Colon (tissue), 2 donors: ENCODE data around the gene LIPJ.

Source experiments
- FAIRE-seq: peaks from 2 replicates; lab custom pipeline; 2012; peaks lifted over from hg19 to GRCh38; lab: Jason Lieb, UNC
- donor health status: control.
- donor health status: control.

LIPJ gene

DNA sequence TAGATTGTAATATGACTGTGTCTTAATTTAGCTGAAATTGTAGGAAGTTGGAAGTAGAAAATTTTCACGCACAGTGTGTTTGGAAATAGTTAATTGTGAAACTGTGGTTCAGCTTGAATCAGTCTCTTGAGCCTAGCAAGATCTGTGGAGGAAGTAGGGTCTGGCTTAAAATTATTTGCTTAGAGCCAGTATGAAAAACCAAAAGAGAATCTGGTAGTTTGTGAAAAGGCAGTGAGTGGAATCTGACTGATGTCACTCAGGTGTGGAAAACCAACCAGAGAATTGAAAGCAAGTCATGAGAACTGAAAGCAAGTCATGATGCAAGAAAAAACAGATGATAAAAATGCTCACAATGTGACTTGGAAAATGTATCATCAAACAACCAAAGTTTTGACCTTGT is 11.5 kb downstream of the LIPJ start:
- FAIRE-seq, result no peak

DNA sequence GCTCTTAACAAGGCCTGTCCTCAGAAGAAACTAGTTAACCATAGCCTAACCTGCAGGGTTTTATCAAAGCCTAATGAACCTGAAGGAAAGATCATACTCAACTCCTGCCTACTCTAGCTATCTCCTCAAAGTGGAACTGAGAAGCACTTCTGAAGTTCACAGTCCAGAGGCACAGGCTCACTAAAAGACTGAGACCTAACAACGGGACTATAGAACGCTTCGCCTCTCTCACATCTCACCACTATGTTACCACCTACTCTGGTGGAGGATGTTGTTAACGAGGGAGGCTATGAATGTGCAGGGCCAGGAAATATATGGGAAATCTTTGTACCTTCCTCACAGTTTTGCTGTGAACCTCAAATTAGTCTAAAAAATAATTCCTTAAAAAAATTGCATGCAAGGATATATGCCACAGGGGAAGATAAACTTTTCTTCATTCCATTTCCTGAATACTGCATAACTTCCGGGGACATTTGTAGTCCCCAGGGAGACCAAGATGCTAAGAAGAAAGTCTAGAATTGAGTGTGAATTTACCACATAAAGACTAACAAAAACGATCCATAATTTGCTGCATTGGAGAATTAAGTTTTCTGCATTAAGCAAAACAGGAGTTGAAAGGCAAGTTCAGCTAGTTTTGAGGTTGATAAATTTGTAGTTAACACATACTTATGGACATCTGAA is 21.6 kb downstream of the LIPJ start:
- no peak for FAIRE-seq

DNA sequence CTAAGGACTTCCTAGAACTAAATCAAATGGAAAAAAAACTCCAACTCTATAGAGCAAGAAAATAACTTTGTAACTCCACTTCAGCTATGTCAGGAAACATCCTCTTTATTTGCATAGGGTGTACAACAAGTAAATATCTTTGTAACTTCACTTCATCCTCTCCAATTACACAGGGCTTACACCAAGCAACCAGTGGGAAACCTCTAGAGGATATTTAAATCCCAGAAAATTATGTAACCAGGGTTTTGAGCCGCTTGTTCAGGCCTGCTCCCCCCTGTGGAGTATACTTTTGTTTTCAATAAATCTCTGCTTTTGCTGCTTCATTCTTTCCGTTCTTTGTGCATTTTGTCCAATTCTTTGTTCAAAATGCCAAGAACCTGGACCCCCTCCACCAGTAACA is 22.2 kb downstream of the LIPJ start:
- FAIRE-seq, result no peak

DNA sequence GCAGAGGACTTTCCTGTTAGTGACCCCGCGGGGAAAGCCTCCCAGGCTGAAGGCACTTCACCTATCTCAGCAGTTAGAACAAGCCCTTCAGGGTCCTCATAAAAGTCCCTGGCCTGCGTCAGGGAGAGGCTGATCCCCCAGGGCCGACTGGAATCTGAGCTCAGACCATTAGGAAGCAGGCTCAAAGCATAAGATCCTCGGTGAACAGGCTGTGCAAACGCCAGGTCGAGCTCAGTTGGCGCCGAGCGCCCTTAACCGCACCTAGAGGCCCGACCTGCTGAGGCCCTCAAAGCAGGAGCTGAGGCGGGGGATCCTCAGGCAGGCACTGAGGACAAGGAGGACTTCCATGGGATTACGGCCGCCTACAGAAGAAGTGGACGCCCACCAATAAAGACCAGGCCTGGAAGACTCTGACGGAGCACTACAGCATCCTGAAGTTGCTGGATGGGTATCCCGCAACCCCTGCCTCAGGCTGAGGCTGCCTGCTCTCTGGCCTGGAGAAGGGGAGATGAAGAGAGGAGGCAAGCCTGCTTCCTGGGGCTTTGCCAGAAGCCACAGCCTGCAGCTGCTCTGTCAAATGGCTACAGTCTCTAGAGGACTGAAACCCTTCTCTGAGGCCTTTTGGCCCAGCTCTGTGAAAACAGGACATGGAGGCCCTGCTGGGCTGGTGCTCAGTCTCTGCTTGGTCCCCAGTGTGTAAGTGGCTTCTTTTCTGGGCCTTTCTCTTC is 29.9 kb downstream of the LIPJ start:
- FAIRE-seq, result no peak

DNA sequence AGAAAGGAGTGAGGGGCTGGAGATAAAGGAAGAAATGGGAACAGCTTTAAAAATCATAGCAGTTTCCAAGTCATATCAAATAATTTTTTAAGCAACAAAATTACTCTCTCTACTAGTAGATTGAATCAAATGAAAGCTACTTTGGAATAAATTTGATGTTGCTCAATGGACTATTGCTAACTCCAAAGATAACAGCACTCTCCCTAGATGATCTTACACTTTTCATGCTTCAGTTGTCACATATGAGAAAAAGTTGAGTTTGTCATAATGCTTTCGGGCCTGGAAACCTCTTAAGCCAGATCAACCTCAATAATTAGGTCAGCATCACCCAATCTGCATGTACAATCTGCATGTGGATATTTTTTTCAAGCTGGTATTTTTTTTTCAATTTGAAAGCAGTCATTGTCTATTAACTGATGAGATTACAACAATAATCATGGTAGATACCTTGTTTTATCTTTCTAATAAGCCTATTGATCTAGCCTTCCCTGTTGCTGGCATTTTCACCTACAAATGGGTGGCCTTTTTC is 31.3 kb downstream of the LIPJ start:
- no peak for FAIRE-seq

DNA sequence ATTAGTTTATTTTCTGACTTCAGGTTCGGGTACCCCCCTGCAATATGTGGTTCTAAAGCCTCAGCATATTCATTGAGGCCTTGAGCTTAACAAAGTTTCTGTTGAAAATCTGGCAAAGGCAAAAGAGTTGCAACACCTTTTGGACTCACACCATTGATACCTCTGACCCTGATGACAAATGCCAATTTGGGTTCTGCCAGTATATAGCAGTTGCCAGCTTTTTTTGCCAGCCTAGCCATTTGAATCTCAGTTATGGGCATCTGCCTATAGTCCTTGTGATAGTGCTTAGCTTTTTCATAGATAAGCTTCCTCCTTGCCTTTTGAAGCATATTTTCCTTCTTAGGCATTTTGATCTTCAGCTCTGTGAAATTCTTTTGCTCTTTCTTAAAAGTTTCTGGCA is 31.9 kb downstream of the LIPJ start:
- FAIRE-seq, result no peak

DNA sequence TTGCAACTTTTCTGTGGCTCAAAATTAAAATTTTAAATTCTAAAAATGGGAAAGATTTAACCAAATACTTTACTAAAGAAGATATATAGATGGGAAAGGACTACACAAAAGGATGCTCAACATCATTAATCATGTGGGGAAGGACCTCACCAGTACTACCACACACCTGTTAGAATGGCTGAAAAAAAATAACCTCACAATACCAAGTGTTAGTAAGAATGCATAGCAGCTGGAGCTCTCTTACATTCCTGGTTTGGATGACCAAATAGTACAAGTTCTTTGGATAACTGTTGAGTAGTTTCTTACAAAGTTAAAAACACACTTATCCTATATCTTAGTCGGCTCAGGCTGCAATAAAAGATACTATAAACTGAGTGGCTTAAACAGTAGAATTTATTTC is 33.9 kb downstream of the LIPJ start:
- no peak for FAIRE-seq

DNA sequence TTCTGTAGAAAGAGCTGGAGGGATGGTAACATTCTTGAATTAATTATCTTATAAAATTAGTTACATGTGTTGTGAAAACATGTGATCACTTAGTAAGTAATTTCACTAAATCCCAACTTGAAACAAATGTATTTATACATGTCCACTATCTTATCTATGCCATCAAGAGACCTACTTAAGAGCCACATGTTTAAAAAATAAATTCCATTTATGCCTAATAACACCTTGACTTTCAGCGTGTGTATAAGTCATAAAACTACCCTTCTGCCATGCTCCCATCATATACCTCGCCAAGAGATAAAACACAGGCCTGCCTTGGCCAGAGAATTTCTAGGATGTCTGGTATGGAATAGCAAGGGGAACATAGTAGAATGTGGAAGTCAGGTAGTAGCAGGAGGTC is 37.3 kb downstream of the LIPJ start:
- no peak for FAIRE-seq

DNA sequence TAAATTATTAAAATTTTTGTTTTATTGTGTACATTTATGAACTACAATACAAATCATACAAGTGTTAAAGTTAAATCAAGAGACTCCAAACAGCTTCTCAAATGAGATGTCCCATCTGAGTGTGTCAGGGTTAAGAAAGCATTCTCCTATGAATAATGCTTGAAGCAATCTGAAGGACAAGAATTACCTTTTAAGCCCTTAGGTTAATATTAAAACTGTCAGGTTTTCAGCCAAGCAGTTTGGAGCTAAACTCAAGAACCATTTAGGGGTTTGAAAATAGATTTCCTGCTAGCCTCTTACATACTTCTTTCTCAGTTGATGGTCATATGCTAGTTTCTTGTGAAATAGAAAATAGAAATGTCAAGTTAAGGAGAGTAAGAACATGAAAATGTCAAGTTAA is 38.3 kb downstream of the LIPJ start:
- no peak for FAIRE-seq

DNA sequence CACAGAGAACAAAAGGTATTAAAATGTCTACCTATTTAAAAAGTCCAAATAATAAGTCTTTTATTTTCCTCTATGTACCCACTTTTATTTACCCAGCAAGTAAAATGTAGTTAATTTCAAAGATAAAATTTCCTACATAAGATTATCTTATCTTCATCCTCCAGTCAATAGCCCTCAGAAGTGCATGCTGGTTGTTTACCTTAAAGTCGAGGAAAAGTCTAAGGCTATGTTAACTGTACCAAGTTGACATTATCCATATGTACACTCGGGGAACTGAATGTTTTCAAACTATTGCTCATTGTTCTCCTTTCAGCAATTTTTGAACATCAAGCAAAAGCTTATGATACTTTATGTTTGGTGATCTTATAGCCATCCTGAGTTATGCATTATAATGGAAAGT is 53.6 kb downstream of the LIPJ start:
- FAIRE-seq, result no peak

DNA sequence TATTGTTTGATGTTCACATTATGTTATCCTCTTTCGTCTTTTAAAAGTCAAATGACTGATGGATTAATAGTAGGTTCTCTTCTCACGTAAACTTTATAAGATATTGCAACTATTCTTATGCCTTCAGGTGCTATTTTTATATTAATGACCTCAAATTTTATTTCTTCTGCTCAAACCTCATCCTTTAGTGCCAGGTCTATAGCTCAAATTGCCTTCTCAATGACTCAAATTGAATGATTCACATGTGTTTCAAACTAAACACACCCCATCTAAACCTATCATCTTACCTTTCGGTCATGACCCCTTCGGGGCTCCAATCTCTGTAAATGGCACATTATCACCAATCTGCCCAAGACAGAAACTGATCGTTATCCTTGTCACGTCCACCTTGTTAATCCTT is 55.6 kb downstream of the LIPJ start:
- FAIRE-seq, result no peak

DNA sequence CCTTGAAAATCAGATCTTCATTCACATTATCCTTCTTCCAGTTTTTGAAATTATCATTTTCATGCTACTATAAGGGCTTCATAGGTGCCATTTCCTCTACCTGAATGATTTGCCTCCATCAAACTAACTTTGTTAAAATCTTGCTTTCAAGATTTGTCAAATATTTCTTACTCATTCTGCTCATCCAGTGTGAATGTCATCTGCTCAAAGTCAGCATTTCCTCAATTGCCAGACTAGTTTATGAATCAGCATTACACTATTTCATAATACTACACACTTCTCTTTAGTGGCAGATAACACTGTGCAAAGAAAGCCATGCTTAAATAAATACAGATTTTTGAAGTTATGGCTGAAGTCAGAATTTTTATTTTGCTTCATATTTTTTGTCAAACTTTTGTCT is 56.4 kb downstream of the LIPJ start:
- FAIRE-seq, result no peak

DNA sequence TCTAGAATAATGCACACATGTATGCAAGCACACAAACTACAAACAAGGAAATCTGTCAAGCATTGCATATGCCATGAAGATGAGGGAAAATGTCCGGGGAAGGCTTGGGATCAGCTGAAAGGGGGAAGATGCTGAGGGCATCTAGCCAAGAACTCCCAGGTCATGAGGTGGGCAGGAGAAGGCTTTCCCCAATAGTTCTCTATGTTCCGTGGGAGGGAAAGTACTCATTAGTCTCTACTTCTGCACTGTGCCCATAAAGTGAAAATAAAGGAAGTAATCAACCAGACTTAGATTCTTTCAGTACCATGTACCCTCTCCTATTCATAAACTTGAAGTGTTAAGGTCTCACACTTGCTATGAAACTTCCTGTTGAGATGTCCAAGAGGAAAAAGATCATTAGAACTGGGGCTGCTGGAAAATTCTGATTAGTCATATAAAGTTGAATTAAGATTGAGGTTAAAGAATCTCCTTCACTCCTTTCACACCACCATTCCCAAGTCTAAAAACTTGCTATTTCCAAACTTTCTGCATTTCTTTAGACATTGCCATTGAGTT is 60.6 kb downstream of the LIPJ start:
- FAIRE-seq, result no peak

DNA sequence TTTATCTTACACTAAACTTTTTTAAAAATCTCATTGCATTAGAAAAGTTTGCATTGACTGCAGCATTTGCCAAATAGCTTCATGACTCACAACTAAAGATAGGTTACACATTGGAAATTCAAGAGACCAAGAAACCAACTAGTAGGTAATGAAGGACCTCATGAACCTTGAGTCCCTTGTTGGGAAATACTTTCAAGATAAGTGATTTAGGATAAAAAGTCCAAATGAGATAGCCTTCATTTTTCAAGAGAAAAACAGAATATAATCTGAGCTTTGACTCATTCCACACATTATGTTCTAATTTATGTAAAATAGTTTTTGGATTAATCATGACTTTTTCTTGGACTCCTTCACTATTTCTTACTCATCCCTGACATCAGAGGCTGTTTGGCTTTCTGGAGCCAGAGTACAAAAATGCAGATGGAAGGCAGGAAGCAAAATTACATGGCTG is 64.6 kb downstream of the LIPJ start:
- FAIRE-seq, result no peak

DNA sequence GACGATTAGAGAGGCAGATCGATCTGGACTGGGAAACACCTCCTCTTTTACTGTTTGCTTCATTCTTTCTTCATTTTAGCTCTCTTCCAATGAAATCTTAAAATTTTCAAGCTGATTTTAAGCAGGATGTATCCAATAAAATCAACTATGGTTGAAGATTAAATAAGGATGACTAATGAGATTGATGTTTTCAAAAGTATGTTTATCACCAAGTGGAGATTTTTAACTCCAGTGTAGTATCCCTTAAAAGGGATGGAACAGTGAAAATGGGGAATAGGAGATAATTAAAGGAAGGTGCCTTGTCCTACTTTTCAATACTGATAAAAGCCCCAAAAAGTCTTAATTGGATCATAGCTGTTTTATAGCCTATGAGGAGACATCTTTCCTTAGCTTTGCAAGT is 66.1 kb downstream of the LIPJ start:
- no peak for FAIRE-seq
